BLaER1 (cell line): ENCODE results near the gene SLC8B1.

Experiments
- H3K27ac ChIP-seq: shearing (Covaris generic); formaldehyde crosslinking; 2 replicates; pipeline ENCODE4 v1.8.1; 2022
- H3K27me3 ChIP-seq: shearing (Covaris generic); formaldehyde crosslinking; 2 replicates; pipeline ENCODE4 v1.8.1; 2022
- H3K36me3 ChIP-seq: shearing (Covaris generic); formaldehyde crosslinking; 2 replicates; pipeline ENCODE4 v1.8.1; 2022
- H3K4me1 ChIP-seq: shearing (Covaris generic); formaldehyde crosslinking; 2 replicates; pipeline ENCODE4 v1.8.1; 2022
- H3K4me2 ChIP-seq: shearing (Covaris generic); formaldehyde crosslinking; 2 replicates; pipeline ENCODE4 v1.8.1; 2022
- H3K4me3 ChIP-seq: shearing (Covaris generic); formaldehyde crosslinking; 2 replicates; pipeline ENCODE4 v1.8.1; 2022
- H3K9ac ChIP-seq: shearing (Covaris generic); formaldehyde crosslinking; 2 replicates; pipeline ENCODE4 v1.8.1; 2022
- H3K9me3 ChIP-seq: shearing (Covaris generic); formaldehyde crosslinking; 2 replicates; pipeline ENCODE4 v1.8.1; 2022
- H4K20me1 ChIP-seq: shearing (Covaris generic); formaldehyde crosslinking; 2 replicates; pipeline ENCODE4 v1.8.1; 2022
- Cebpa-rat ChIP-seq: shearing (Covaris generic); IDR thresholded peaks from 2 replicates; pipeline ENCODE4 v1.8.1; 2022

SLC8B1 gene

DNA sequence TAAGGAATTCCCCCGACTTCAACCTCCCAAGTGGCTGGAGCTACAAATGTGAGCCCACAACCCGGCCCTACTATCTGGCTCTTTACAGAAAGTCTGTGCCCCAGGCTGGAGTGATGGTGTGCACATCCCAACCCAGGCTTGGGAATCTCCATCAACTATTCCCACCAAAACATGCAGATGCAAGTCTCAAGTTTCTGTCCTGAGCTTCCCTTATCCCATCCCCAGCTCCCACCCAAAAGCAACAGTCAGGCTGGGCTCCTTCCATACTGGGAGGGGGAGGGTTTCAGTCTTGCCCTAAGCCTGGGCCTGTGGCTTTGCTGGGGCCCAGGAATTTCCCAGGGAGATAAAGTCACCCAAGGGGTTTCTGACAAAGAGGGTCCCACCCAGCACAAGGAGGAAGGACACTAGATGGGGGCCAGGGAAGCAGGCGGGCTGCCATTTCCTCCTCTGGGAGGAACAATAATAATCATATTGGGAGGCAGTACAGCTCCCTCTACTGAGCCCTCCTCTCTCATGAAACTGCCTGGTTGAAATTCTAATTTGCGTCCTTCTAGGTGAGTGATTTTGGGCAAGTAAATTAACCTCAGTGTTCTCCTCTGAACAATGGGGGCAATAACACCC is 8.0 kb downstream of the SLC8B1 start:
- H3K4me2 ChIP-seq, result peak overlapping the region; percentile 31
- H4K20me1 ChIP-seq, result no peaks in the 10 kb centered on the region
- H3K27me3 ChIP-seq, result no peaks in the 10 kb centered on the region
- H3K9me3 ChIP-seq, result no peaks in the 10 kb centered on the region
- H3K4me3 ChIP-seq, result no peak overlapping the region
- H3K9ac ChIP-seq, result no peak overlapping the region
- H3K27ac ChIP-seq, result no peak overlapping the region
- peaks cover 16% of the 10 kb centered on the region for H3K4me1 ChIP-seq
- peaks cover 24% of the 10 kb centered on the region; the same call in 1 of the 2 replicates for H3K36me3 ChIP-seq
- no peak for TF ChIP-seq Cebpa-rat

DNA sequence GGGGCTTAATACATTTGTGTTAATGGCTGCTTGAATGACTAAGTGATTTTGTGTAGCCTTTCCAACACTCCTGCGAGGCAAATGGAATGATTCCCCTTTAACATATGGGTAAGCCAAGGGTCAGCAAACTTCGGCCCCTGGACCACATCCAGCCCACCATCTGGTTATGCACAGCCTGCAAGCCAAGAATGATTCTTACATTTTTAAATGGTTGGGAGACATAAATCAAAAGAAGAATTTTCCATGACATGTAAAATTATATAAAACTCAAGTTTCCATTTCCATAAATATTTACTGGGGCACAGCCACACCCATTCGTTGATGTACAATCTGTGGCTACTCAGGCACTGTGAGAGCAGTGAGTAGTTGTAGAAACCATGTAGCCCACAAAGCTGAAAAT is 9.0 kb downstream of the SLC8B1 start:
- H3K27ac ChIP-seq, result no peak overlapping the region
- no peak overlapping the region for H3K4me2 ChIP-seq
- no peak overlapping the region for H3K4me3 ChIP-seq
- H3K36me3 ChIP-seq, result peaks cover 23% of the 10 kb centered on the region; the same call in 1 of the 2 replicates
- H3K9me3 ChIP-seq, result peaks cover 6% of the 10 kb centered on the region; the same call in 1 of the 2 replicates
- no peaks in the 10 kb centered on the region for H4K20me1 ChIP-seq
- no peak overlapping the region for H3K9ac ChIP-seq
- TF ChIP-seq Cebpa-rat, result no peak
- no peaks in the 10 kb centered on the region for H3K27me3 ChIP-seq
- peaks cover 16% of the 10 kb centered on the region for H3K4me1 ChIP-seq

DNA sequence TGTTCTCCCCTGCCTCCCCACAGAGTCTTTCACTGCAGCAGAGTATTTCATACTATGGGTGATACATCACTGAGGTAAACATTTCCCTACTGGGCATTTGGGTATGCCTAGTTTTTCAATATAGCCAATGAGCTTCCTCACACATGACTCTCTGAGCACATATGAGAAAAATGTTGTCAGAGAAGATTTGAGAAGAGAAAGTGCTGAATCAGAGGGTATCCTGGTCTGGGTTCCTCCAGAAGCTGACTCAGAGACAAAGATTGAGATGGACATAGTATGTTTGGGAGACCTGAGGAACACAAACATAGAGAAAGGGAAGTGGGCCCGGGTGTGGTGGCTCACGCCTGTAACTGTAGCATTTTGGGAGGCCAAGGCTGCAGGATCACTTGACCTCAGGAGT is 12.6 kb downstream of the SLC8B1 start:
- Histone ChIP-seq H3K4me2 (no peak overlapping the region), H3K4me3 (no peak overlapping the region), H3K9me3 (peaks cover 8% of the 10 kb centered on the region; the same call in 1 of the 2 replicates), H3K27ac (no peak overlapping the region), H3K36me3 (peaks cover 37% of the 10 kb centered on the region; the same call in 1 of the 2 replicates), H3K9ac (no peak overlapping the region), H3K4me1 (peaks cover 14% of the 10 kb centered on the region), H3K27me3 (no peaks in the 10 kb centered on the region), H4K20me1 (no peaks in the 10 kb centered on the region)
- no peak for TF ChIP-seq Cebpa-rat

DNA sequence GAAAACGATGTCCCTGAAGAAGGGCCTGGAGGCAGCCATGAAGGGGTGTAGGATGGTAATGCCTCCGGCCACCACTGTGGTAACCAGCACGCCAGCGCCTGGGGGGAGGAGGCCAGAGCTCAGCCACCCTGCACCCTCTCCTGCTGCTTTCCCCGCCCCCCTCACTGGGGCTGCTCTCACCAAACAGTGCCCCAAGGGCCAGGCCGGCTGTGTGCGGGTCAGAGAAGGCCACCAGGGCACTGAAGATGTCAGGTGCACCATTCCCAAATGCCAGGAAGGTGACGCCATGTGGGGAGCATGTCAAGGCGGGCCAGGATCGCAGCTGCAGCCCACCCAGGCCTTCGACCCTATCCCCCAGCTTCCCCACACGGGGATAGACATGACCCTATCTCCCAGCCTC is 14.5 kb downstream of the SLC8B1 start:
- Histone ChIP-seq H3K27ac (no peak overlapping the region), H3K4me1 (no peaks in the 10 kb centered on the region), H3K9ac (no peak overlapping the region), H3K4me2 (no peak overlapping the region), H4K20me1 (no peaks in the 10 kb centered on the region), H3K36me3 (peaks cover 37% of the 10 kb centered on the region; the same call in 1 of the 2 replicates), H3K4me3 (no peak overlapping the region), H3K27me3 (no peaks in the 10 kb centered on the region), H3K9me3 (peaks cover 8% of the 10 kb centered on the region; the same call in 1 of the 2 replicates)
- no peak for TF ChIP-seq Cebpa-rat

DNA sequence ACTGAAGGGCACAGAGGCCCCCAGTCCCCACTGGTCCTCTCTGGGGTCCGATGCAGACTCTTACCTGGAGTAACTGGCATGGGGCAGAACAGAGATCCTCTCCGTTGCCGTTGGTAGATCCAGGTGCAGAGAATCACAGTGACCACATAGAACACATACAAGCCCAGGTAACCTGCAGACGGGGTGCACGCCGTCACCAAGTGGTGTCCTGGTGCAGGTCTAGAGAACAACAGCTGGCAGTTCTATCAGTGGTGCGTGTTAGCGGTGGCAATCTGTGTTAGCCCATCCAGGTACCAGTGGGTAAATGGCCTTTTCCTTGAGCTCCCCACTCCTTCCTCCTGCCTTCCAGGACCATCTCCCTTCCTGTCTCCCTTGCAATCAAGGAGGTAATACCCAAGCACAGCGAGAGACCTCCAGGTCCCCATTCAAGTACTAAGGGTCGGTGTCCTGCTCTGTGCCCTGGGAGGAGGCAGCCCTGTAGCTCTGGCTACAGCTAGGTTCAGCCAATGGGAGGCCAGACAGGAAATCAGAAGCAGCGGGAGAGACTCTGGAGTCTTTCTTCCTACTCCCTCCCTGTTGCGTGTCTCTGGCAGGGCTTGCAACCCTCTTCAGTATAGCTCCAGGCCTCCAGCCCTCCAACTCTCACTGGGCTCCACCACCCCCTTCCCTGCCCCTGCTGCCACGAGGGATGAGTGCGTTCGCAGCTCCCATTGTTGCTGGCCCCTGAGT is 15.8 kb downstream of the SLC8B1 start:
- Histone ChIP-seq H4K20me1 (no peaks in the 10 kb centered on the region; the same call in 1 of the 2 replicates), H3K36me3 (peaks cover 45% of the 10 kb centered on the region; the same call in 1 of the 2 replicates), H3K27ac (no peak overlapping the region), H3K4me1 (peaks cover 5% of the 10 kb centered on the region; the same call in 1 of the 2 replicates), H3K9ac (no peak overlapping the region), H3K27me3 (no peaks in the 10 kb centered on the region), H3K4me3 (no peak overlapping the region), H3K4me2 (no peak overlapping the region), H3K9me3 (peaks cover 8% of the 10 kb centered on the region; the same call in 1 of the 2 replicates)
- TF ChIP-seq Cebpa-rat, result no peak

DNA sequence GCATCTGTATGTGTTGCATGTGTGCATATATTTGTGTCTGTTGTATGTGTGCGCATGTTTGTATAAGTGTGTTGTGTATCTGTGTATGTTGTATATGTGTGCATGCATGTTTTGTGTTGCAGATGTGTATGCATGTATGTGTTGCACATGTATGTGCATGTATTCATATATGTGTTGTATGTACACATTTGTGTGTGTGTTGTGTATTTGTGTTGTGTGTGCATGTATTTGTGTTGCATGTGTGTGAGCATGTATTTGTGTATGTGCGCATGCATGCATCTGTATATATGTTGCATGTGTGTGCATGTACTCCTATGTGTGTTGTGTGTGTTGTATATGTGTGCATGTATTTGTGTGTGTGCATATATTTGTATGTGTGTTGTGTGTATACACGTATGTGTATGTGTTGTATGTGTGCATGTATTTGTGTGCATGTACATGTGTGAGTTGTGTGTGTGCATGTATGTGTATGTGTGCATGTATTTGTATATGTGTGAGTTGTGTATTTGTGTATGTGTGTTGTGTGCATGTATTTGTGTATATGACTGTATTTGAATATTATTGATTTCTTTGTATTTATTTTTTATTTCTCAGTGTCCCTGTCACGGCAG is 16.8 kb downstream of the SLC8B1 start:
- H3K4me2 ChIP-seq, result no peak overlapping the region
- H3K4me3 ChIP-seq, result no peak overlapping the region
- H3K4me1 ChIP-seq, result peaks cover 5% of the 10 kb centered on the region; the same call in 1 of the 2 replicates
- H3K36me3 ChIP-seq, result peaks cover 45% of the 10 kb centered on the region; the same call in 1 of the 2 replicates
- no peaks in the 10 kb centered on the region for H3K27me3 ChIP-seq
- peaks cover 8% of the 10 kb centered on the region; the same call in 1 of the 2 replicates for H3K9me3 ChIP-seq
- H3K9ac ChIP-seq, result no peak overlapping the region
- TF ChIP-seq Cebpa-rat, result no peak
- no peak overlapping the region for H3K27ac ChIP-seq
- H4K20me1 ChIP-seq, result no peaks in the 10 kb centered on the region; the same call in 1 of the 2 replicates

DNA sequence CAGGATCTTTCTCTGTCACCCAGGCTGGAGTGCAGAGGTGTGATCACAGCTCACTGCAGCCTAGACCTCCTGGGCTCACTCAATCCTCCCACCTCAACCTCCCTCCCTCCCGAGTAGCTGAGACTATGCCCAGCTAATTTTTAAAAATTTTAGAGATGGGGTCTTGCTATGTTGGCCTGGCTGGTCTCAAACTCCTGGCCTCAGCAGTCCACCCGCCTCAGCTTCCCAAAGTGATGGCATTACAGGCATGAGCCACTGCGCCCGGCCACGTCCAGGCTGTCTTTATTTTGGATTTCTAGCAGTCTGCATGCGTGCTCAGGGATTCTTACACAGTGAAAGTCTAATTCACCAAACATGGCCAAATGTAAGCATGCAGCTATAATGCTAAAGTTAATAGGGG is 17.8 kb downstream of the SLC8B1 start:
- no peak overlapping the region for H3K4me3 ChIP-seq
- no peaks in the 10 kb centered on the region for H3K27me3 ChIP-seq
- no peaks in the 10 kb centered on the region; the same call in 1 of the 2 replicates for H4K20me1 ChIP-seq
- H3K27ac ChIP-seq, result no peak overlapping the region
- no peak overlapping the region for H3K9ac ChIP-seq
- peaks cover 8% of the 10 kb centered on the region; the same call in 1 of the 2 replicates for H3K9me3 ChIP-seq
- H3K36me3 ChIP-seq, result peaks cover 39% of the 10 kb centered on the region; the same call in 1 of the 2 replicates
- peaks cover 5% of the 10 kb centered on the region; the same call in 1 of the 2 replicates for H3K4me1 ChIP-seq
- no peak overlapping the region for H3K4me2 ChIP-seq
- no peak for TF ChIP-seq Cebpa-rat

DNA sequence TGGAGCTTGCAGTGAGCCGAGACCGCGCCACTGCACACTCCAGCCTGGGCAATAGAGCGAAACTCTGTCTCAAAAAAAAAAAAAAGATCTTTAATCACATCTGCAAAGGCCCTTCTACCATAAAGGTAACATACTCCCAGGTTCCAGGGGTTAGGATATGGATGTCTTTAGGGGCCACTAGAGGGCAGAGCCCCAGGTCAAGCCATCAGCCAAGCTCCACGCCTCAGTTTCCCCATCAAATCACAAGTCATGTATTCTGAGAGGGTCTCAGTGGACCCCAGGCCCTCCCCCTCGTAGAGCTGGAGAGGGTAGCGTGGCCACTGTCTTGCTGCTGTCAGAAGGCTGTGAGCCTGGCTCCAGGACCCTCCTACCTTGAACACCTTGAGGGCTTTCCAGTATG is 18.8 kb downstream of the SLC8B1 start:
- Histone ChIP-seq H3K27me3 (no peaks in the 10 kb centered on the region), H3K9me3 (peaks cover 5% of the 10 kb centered on the region; the same call in 1 of the 2 replicates), H3K27ac (no peak overlapping the region), H3K4me3 (no peak overlapping the region), H3K4me1 (peaks cover 5% of the 10 kb centered on the region; the same call in 1 of the 2 replicates), H4K20me1 (no peaks in the 10 kb centered on the region; the same call in 1 of the 2 replicates), H3K36me3 (peaks cover 35% of the 10 kb centered on the region; the same call in 1 of the 2 replicates), H3K4me2 (no peak overlapping the region), H3K9ac (no peak overlapping the region)
- no peak for TF ChIP-seq Cebpa-rat

DNA sequence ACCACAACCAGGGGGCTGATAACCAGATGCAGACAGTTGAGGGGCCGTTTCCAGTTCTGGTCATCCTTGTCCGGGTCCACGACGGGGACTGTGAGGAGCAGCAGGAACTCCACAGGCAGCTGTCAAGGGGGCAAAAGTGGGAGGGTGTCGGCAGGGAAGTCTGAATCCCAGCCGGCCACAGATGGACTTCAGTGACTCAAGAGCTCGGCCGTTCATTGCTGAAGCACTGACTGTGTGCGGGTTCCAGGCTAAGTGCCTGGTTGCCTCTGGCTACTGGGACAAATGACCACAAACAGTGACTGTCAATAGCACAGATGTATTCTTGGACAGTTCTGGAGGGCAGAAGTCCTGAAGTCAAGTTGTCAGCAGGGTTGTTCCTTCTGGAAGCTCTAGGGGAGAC is 19.6 kb downstream of the SLC8B1 start:
- no peak overlapping the region for H3K9ac ChIP-seq
- no peaks in the 10 kb centered on the region for H3K27me3 ChIP-seq
- no peak overlapping the region for H3K27ac ChIP-seq
- H4K20me1 ChIP-seq, result no peaks in the 10 kb centered on the region; the same call in 1 of the 2 replicates
- H3K9me3 ChIP-seq, result no peaks in the 10 kb centered on the region
- peaks cover 5% of the 10 kb centered on the region; the same call in 1 of the 2 replicates for H3K4me1 ChIP-seq
- no peak overlapping the region for H3K4me3 ChIP-seq
- H3K4me2 ChIP-seq, result no peak overlapping the region
- peaks cover 34% of the 10 kb centered on the region; the same call in 1 of the 2 replicates for H3K36me3 ChIP-seq
- TF ChIP-seq Cebpa-rat, result no peak
